ENCODE measurements around the gene LRRIQ1. TPM values are rescaled to one million over a fixed set of nuclear protein-coding genes. Genes with fewer than 3 reads are reported as not detected.

Gene LRRIQ1
- total and polyA plus RNA-seq, 5 donors from 2014 or later: not detected

Other genes starting within 250 kb of the LRRIQ1 start
- not detected for gene SLC6A15, start 123.6 kb upstream of the LRRIQ1 start, total RNA-seq
- gene SLC6A15, start 123.6 kb upstream of the LRRIQ1 start, polyA plus RNA-seq: not detected
- not detected for gene TSPAN19, start 74 bp upstream of the LRRIQ1 start, total RNA-seq
- gene TSPAN19, start 74 bp upstream of the LRRIQ1 start, polyA plus RNA-seq: not detected
- not detected for gene ALX1, start 243.9 kb downstream of the LRRIQ1 start, total RNA-seq
- not detected for gene ALX1, start 243.9 kb downstream of the LRRIQ1 start, polyA plus RNA-seq

Data from CD4-positive, CD25-positive, alpha-beta regulatory T cell (primary cell).